Adrenal gland (tissue), 5 donors: ENCODE results near the gene SLC36A1.

Experiments used
- POLR2A ChIP-seq, 2 donors: fragments of 450-650 bp; IDR thresholded peaks; one replicate each; pipeline ENCODE4 v1.6.1; 2017; ENCODE audit warnings: antibody characterized with exemption in 2 of 2, mild to moderate bottlenecking in 2 of 2, moderate library complexity in 1 of 2
- TF ChIP-seq, protein P1 (sequence below), 6 experiments: fragments of 450-650 bp in 4 of 6; fragments of 200-600 bp in 2 of 6; sonication (generic) in 1 of 6; IDR thresholded peaks; 1 replicate in 5 of 6; 2 replicates in 1 of 6; pipeline versions ENCODE4 v1.5.1 to v1.8.0; 2016 to 2021; ENCODE audit warnings: antibody characterized with exemption in 6 of 6, mild to moderate bottlenecking in 2 of 6, moderate library complexity in 1 of 6
- donor health status: DM: no; HTN: no; CAD: no.

DNA sequence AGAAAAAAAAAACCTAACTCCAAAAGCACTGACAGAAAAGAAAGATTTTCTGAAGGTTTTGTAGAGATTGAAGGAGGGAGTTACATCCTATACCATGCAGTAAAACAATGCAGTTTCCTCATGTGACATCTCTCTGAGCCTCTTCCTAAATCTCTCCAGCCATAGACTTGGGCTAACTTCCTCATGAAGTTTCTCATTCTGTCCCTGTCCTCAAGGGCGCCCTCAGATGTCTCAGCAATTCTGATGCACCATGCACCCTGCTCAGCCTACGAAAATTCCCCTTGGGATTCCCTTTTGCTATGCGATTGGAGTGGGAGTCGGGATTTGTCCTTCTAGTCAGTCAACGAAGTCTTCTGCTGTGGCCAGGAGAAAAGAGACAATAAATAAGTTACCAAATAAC, 74.8 kb downstream of the SLC36A1 start:
- TF ChIP-seq, protein P1, sequence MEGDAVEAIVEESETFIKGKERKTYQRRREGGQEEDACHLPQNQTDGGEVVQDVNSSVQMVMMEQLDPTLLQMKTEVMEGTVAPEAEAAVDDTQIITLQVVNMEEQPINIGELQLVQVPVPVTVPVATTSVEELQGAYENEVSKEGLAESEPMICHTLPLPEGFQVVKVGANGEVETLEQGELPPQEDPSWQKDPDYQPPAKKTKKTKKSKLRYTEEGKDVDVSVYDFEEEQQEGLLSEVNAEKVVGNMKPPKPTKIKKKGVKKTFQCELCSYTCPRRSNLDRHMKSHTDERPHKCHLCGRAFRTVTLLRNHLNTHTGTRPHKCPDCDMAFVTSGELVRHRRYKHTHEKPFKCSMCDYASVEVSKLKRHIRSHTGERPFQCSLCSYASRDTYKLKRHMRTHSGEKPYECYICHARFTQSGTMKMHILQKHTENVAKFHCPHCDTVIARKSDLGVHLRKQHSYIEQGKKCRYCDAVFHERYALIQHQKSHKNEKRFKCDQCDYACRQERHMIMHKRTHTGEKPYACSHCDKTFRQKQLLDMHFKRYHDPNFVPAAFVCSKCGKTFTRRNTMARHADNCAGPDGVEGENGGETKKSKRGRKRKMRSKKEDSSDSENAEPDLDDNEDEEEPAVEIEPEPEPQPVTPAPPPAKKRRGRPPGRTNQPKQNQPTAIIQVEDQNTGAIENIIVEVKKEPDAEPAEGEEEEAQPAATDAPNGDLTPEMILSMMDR (IDR thresholded peaks at IDR 0.05), result no peak
- TF ChIP-seq POLR2A (IDR thresholded peaks at IDR 0.05), result no peak
